Daoy (cell line): ENCODE data around the gene PLCXD1. TPM values are rescaled to one million over a fixed set of nuclear protein-coding genes. Genes with fewer than 3 reads are reported as not detected.
"Not testable (repeated sequence)": the region's sequence is repeated elsewhere in the genome, so short reads cannot be mapped to it uniquely, and the experiment has no call there.

Experiments used
- DNase-seq: peaks from one replicate; pipeline ENCODE4 v3.0.0-alpha.2; 2015; ENCODE audit warnings: low read depth
- total RNA-seq: library from RNA; depleted of rRNA; stranded (reverse); fragments of >200 nt; shearing (Covaris generic); gene quantifications from 2 replicates; pipeline ENCODE4 v1.2.3, GENCODE V29; 2014; rRNA removed

Gene PLCXD1
- total RNA-seq, result 3.9 and 6.6 TPM in 2 replicates

DNA sequence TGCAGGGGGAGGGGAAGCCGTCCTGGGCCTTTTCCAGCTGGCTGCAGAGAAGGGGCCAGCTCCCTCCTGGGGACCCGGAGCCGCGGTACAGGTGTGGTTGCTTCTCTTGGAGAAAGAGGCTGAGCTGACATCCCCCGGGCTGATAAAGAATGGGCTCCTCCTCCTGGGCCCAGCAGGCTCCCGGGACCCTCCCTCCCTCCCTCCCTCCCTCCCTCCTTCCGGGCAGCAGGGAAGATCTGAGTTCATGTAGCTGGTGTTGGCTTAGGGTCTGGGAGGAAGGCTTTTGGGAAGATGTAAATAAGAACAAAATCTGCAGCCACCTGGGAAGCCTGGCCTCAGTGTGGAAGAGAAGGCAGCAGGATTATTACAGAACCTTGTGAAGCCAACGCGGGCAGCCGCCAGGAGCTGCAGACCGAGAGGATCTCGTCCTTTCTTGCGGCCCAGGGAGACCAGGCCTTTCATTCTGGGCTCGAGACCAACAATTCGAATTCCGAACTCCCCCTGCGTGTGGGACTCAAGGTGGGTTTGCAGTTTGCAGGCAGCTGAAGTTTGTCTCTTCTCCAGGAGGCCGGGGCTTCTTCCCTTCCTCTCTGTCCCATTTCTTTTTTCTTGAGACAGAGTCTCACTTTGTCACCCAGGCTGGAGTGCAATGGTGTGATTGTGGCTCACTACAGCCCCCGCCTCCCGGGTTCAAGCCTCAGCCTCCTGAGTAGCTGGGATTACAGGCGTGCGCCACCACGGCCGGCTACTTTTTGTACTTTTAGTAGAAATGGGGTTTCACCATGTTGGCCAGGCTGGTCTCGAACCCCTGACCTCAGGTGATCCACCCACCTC is at the start of gene PLCXD1:
Gene PLCXD1, plus strand, starts transcription at position 216 of the 834 bp plus-strand sequence. CDS start 2,807 bp downstream, outside the sequence.
- no peak for DNase-seq

DNA sequence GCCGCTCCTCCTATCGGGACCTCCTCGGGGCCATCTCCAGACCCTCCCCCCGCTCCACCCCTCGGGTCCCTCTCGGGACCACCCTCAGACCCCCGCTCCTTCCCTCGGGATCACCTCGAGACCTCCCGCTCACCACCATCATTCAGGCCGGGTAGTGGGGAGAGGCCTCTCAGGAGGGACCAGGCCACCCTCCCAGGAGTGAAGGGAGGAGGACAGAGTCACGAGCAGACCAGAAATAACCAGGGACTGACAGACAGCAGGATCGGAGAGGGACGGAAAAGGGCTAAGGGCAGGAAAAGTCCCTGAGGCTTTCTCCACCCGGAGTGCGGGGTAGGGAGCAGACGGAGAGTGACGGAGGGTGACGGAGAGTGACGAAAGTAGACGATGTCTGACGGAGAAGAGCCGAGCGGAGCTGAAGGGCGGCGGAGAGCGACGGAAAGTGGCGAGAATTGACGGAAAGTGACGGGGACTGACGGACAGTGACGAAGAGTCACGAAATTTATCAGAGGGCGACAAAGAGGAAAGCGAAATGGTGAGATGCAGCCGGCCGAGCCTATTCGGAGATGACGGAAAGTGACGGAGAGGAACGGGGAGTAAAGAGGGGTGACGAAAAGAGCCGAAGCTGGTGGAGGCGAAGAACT is 49.4 kb upstream of the PLCXD1 start:
- DNase-seq, result not testable (repeated sequence)

DNA sequence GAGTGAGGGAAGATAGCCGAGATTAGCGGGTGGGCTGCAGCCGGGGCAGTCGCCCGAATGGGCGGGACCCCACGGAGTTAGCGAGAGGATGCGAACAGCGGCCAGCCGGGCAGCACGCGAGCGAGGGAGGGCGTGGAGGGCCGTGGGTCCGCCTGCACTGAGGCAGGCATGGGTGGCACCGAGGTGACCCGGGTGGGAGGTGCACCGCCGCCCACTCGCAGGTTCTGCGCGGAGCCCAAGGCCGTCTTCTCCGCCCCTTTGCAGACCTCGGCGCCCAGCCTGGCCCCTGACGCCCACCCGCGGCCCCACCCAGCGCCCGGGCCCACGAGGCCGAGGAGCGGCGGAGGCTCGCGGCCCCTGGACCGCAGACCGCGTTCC is 48.9 kb upstream of the PLCXD1 start:
- not testable (repeated sequence) for DNase-seq

DNA sequence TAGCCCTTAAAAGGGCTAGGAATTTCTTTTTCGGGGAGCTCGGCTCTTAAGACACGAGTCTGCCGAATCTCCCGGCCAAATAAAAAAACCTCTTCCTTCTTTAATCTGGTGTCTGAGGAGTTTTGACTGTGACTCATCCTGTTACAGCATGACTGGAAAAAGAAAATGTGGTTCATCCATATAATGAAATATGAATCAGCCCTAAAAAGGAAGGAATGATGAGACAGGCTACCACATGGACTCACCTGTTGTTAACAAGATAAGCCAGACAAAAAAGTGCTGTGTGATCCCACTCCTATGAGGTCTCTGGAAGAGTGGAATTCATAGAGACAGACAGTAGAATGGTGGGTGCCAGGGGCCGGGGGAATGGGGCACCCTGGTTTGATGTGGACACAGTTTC is 45.0 kb upstream of the PLCXD1 start:
- not testable (repeated sequence) for DNase-seq

DNA sequence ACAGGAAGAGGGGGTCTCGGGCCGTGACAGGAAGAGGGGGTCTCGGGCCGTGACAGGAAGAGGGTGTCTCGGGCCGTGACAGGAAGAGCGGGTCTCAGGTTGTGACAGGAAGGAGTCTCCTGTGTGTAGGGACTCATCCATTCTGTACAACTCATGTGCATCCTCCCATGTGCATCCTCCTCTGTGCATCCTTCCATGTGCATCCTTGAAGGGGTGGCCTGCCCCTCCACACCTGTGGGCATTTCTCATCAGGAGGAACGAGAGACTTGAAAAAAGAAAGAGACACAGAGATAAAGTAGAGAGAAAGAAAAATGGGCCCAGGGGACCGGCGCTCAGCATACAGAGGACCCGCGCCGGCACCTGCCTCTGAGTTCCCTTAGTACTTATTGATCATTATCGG is 30.2 kb upstream of the PLCXD1 start:
- DNase-seq, result no peak

GRCh38 chrX:251396-252243 is 29.6 kb upstream of the PLCXD1 start:
- DNase-seq, result not testable (repeated sequence)

DNA sequence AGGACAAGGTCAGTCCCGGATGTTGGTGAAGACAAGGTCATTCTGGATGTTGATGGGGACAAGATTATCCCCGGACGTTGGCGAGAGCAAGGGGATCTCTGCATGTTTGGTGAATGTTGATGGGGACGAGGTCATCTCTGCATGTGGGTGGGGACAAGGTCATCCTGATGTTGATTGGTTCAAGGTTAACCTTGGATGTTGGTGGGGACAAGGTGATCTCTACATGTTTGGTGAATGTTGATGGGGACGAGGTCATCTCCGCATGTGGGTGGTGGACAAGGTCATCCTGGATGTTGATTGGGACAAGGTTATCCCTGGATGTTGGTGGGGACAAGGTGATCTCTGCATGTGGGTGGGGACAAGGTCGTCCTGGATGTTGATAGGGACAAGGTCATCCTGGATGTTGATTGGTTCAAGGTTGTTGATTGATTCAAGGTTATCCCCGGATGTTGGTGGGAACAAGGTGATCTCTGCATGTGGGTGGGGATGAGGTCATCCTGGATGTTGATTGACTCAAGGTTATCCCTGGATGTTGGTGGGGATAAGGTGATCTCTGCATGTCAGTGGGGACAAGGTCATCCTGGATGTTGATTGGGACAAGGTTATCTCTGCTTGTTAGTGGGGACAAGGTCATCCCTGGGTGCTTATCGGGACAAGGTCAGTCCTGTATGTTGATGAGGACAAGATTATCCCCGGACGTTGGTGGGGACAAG is 28.8 kb upstream of the PLCXD1 start:
- DNase-seq, result no peak

- DNase-seq, result no peak
Observed at GRCh38 chrX:252957-253291, 28.3 kb upstream of the PLCXD1 start.

GRCh38 chrX:253451-254297 is 27.5 kb upstream of the PLCXD1 start:
- DNase-seq, result no peak

DNA sequence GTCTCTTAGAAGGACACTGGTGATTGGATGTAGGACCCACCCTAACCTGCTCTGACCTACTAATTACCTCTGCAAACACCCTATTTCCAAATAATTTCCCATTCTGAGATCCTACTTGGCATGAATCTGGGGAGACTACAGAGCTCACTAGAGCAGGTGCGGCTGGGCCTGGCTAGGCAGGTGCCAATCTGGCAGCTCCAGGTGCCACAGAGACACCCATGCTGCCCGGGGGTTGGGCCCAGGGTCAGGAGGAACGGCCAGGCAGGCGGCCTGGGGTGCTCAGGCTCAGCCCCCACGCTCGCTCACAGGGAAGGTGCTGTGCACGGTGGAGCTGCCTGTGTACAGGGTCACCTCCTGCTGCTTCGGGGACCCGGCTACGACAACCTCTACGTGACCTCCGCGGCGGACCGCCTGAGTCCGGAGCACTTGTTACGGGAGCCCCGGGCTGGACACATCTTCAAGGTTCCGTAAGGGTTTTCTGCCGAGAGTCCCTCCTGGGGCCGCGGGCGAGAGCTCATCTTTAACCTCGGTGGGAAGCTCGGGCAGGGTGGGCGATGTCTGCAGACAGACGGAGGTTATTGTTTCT is 26.5 kb upstream of the PLCXD1 start:
- no peak for DNase-seq

DNA sequence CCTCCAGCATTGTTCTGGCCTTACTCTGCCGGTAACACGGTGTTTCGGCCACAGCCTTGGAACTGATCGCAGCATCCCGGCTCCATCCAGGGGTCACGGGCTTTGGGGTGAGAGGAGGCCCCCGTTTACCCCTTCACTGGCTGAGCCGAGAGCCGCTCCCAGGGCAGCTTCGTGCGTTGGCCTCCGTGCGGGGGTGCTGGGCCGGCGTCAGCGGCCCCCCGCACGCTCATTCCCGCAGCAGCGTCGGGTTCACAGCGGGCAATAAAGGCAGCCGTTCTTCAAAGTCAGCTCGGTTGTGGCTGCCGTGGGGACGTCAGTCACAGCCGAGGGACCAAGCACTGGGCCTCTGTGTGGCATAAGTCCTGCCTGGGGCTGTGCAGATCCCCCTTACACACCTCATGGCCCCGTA is 25.3 kb upstream of the PLCXD1 start:
- no peak for DNase-seq

DNA sequence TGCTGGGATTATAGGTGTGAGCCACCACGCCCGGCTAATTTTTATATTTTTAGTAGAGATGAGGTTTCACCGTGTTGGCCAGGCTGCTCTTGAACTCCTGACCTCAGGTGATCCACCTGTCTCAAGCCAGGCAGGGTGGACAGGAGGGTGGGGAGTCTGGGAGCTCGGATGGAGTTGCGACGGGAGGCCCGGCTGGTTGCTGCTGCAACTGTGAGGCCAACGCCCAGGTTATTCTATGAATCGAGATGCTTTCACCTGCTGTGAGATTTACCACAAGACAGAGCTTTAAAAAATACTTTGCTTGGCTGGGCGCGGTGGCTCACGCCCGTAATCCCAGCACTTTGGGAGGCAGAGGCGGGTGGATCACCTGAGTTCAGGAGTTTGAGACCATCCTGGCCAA is 24.1 kb upstream of the PLCXD1 start:
- not testable (repeated sequence) for DNase-seq

DNA sequence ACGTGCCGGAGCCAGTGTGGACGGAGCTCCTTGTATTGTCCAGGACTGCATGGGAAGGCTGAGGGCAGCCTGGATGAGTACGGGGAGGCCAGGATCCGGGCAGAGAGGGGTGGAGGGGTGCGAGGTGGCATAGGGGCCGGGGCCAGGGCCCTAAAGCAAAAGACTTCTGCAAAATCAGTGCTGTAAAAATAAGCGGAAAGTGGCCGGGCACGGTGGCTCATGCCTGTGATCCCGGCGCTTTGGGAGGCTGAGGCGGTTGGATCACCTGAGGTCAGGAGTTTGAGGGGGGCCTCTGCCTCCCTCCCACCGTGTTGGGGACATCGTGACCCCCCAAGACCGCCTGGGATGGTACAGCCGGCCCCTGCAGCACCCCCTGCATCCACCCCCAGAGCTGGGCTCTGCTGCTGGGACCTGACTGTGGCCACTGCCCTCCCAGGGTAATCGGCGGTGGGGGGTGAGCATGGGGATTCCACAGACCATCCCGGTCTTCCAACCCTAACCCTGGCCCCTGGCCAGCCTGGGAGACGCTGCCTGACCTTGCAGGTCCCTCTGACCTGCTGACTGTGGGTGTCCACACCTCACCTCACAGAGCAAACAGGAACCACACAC is 23.4 kb upstream of the PLCXD1 start:
- no peak for DNase-seq

DNA sequence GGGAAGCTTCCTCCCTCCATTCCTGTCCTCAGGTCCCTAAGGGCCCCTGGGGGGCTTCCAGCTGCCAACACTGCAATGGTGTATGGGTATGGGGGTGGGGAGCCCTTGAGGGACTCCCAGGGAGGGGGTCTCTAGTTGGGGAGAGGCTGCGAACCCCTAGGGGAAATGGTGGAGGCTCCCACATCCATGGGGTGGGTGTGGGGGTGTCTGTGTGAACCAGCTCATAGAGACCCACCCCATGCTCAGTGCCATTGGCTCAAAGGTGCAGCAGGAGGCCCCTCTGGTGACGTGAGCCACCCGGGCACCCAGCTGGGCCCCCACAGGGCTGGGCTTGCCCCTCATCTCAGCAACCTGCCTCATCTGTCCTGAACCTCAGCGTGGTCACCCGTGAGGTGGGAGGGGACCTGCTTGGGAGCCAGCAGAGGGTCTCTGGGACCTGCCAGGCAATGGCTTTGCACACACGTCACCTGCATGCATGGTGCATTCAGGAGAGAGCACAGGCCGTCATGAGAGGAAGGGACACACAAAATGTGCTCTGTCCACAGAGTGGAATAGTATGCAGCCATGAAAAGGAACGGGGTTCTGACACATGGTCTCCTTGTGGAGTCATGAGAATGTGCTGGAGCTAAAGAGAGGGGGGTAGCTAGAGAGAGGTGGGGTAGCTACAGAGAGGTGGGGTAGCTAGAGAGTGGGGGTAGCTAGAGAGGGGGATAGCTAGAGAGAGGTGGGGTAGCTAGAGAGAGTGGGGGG is 22.7 kb upstream of the PLCXD1 start:
- no peak for DNase-seq

DNA sequence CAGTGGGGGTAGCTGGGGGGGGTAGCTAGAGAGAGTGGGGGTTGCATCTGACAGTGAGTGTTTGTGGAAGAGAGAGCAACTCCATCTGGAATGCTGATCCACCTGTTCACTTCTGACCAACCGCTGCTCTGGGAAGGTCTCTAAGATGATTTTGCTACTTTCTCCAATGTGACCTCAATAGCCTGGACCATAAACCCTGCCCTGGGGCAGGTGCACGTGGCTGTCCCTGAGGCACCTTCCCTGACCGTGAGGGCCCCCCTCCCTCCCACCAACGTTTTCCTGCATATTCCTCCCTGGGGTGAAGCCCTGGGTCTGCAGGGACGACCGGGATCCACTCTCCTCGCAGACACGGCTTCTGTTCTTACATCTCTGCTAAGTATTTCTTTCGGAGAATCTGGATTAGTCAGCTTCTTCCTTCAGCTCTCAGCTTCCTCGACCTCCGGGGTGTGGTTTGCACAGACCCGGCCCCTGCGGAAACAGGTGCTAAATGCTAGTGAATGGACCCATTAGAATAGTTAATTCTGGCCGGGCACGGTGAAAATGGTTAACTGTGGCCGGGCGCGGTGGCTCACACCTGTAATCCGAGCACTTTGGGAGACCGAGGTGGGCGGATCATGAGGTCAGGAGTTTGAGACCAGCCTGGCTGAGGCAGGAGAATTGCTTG is 21.4 kb upstream of the PLCXD1 start:
- DNase-seq, result no peak

DNA sequence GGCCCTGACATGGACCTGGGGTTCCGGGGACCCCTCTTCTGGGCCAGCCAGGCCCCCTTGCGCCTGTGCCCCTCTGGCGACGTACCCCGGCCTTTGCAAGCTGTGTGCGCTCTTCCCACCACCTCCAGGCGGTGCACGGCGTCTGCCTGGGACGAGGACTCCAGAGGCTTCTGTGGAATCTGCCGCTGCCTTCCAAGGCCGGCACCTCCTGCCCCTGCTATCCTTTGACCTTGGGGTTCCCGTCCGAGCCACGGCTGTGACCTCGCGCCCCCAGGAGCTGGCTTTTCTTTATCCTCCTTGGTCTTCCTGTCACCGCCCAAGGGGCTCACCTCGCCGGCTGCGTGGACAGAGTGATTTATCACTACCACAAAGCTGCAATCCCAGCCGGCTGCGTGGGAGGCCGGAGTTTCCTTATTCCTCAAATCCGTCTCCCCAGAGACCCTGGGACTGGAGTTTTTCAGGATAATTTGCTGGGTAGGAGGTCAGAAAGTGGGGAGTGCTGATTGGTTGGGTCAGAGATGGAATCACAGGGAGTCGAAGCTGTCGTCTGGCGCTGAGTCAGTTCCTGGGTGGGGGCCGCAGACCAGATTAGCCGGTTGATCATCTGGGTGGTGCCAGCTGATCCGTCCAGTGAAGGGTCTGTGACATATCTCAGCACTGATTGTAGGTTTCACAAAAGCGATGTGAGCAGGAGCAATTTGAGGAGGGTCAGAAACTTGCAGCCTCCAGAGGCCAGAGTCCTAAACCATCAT is 19.8 kb upstream of the PLCXD1 start:
- peak; percentile 47 for DNase-seq

GRCh38 chrX:261919-262352 is 19.2 kb upstream of the PLCXD1 start:
- no peak for DNase-seq

DNA sequence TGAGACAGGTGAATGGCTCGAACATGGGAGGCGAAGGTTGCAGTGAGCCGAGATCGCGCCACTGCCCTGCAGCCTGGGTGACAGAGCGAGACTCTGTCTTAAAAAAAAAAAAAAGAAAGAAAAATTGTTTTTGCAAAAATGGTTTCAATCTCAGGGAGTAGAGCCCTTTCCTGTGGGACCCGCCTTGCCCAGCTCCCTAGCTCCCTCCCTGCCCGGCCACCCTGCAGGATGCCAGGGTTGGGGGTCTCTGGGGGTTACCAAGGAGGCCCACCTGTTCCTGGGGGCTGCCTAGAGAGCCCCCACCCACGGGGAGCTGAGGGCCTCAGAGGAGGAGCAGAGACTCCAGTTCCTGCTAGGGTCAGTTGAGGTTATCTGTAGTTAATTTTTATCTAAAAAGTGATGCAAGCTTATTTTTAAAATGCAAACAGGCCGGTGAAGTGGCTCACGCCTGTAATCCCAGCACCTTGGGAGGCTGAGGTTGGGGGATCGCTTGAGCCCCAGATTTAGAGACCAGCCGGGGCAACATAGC is 18.7 kb upstream of the PLCXD1 start:
- no peak for DNase-seq
